HG02642 (cell line): ENCODE results near the gene OPCML.

ENCODE experiments used
- ATAC-seq: cut with Tn5 transposase; IDR thresholded peaks from one replicate; pipeline ENCODE4 v1.9.1; 2021; ENCODE audit warnings: mild to moderate bottlenecking; ENCODE audit not compliant: unreplicated experiment, poor library complexity

The OPCML gene

DNA sequence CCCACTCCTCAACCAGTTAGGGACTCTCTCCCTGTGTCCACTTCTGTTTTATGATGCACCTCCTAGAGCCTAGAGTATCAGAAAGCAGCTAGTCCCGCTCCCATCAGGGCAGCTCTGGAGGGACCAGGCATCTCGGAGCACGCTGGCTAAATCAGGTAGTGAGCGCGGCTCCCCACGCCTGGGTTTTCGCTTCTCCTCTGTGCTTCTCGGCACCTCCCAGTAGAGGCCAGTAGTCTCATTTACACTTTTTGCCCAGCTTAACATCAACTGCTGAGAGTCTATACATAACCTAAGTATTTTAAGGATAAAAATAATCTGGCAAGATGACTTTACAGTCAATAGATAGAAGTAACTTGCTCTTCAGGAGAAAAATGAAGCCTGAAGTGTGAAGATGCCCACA, 473.8 kb downstream of the OPCML start:
- ATAC-seq = no peak

DNA sequence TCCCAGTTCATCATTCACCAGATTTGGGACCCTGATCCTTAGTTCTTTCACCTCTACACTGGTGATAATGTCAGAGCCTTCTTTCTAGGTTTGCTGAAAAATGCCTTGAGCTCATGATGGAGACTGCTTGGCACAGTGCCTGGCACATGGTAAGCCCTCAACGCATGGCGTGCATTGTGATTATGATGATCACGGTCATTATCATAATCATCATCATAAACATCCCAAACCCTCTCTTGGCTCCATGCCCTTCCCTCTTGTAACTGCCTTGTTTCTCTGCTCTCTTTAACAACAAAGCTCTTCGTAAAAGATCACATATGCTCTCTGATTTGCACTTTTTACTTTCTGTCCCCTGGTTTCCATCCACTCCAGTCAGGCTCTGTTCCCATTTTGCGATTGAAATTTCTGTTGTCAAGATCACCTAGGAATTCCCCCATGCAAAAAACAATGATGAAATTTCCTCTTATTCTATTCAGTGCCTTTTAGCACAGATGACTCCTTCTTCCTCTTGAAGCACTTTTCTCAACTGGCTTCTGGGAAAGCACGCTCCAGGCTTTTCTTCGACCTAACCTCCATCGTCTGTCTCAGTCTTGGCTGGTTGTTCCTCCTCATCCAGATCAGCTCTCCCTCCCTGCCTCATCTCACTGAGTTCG, 479.1 kb downstream of the OPCML start:
- no peak for ATAC-seq

DNA sequence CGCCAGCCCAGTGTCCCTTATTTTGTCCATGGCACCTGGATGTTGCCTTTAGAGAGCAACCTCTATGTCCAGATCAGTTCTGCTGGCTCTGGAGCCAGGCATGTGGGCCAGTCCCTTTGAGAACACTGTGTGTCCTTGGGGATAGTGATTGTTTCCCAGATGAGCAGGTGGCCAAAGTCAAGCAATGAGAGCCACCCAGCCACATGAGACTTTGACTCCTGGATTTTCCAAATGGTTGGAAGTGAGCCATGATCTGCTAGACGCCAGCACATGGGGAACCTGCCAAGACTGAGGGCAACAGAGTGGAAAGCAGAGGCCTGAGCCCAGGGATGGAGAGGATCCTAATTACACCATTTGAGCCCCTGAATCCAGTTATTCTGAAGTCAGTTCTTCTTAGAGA, 479.8 kb downstream of the OPCML start:
- ATAC-seq = no peak

DNA sequence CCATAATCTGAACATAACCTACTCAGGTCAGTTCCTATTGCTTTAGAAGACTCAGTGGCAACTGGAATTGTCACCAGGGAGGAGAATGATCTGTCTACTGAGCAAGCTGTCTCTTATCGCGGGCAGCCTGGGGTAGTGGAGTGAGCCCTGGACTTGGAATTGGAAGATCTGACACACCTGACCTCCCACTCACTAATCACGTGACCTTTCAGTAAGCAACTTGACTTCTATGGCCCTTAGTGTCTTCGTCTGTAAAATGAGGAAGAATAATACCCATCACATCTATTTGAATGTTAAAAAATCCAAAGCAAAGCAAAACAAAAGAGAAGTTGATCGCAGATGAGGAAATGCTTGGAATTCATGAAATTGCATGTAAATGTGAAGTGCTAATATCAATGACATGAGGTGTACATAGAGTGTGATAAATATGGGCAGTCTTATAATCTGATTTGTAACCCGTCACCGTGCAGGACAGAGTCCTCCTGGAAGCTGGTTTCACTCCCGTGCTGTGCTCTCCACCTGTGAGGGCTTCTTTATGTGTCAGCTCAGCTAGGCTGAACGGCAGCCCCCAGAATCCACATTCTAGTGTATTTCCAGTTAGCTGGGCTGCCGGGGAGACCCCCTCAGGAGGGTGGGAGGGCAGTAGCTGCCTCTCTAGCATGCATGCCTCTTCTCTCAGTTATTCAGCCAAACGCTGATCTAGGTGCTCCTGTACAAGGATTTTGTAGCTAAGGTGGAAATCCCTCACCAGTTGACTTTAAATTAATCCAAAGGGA, 482.9 kb downstream of the OPCML start:
- ATAC-seq = no peak

DNA sequence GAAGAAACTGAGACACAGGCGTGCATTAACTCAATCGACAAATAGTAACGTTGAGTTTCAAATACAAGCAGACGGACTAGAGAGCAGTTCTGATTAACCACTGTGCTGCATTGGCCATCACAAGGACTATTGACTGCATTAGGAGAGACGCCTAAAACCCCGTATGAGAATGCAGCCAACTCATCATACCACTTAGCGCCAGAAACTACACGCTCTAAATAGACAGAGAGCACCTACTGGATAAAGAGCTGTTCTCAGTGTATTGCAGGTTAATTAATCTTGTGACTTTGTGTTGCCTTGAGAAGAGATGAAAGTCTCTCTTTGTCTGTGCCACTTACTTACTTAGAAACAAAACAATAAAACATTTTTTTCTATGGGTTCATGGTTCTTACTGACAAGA, 484.0 kb downstream of the OPCML start:
- ATAC-seq = no peak

DNA sequence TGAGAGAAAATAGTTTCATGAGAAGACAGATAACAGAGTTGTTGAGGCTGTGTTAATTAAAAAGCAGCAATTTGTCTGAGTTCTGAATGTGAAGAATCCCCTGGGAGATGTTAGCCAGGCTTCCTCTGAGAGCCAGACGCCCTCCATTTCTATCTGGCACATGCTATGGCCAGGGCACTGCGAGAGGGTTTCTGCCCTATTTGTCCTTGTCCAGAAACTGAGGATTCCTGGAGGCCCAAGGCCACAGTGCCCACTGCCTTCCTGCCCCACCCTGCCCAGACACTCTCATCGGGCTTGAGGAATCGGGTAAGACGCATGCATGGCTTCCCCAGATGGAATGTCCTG, 484.6 kb downstream of the OPCML start:
- ATAC-seq = no peak

DNA sequence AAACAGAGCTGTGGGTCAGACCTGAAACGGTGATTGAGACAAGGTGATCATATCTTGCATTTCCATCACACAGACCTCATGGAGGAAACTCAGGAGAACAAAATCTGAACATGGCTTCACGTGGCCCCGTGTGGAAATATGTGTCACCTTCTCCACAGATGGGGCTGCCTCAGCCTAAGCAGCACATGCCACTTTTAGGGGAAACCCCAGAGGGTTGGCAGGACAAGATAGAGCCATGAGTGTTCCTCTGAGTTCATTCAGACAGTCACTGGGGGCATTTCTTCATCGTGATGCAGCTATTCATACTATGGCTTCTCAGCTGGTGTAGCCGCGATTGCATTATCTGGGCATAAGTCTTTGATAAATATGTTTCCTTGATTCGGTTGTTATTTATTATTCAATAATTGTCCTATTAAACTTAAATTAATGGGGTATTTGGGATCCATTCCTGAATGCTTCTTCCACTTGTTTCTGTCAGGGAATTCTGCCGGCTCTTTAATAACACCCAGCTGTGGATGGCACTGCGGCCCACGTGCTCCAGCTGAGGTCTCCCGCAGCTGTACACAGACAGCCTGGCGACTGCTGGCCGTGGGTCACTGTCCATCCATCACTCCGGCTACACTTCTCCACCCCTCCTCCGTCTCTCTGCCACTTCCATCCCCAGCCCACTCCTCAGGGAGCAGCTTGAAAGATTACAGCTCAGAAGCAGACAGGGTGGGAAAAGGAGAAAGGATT, 485.1 kb downstream of the OPCML start:
- no peak for ATAC-seq

DNA sequence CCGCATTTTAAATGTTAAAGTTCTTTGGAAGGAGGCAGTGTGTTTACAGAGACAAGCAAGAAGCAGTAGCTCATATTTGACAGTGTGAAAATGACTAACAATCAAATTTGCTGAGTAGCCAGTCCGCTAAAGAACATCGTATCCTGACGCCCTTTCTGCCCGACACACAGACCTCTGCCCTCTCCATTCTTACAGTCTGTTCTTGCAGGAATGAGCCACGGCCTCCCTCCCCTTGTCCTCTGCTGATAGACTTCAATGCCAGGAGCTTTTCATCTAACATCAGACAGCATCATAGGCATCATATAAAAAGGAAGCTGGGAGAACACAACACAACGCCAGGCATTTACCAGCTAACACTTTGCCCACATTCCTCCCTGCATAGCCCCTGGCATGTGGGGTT, 486.0 kb downstream of the OPCML start:
- ATAC-seq = no peak

DNA sequence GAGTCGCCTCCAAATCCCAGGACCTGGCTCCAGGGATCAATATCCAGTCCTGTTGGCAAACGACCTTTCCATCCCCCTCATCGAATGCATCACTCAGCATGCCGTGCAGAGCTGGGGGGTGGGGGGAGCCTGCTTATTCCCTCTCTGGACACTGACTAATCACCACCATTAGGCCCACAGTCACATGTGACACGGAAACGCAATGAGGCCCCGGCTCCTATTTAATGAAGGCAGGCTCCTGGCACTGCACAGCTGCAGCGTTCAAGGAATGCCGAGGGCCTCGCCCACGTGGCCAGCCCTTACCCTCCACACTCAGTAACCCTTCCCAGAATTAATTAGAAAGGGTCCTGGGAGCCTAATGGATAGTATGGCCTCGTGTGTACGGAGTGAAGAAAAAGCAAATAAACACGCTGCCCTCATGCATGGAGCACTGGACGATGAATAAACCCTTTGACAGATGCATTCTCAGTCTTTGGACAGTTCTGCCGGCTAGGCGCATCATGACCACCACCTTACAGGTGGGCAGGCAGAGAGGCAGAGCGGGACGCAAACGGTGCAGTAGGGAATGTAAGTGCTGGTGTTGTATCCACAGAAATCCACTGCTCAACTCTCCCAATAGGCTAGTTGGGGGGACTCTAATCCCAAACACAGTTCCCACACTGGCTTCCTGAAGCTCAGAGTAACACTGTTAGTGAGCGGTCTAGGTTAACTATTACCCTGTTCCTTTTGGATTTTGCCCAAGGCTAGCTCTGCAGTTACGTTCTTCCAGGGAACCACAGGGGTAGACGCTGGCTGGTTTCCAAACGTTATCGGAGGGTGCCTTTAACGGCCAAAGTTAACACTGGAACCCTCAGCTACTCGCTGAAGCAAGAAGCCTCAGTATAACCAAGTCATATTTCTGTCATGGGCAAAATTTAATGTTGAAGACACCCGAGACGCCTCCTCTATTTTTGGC, 490.1 kb downstream of the OPCML start:
- no peak for ATAC-seq

DNA sequence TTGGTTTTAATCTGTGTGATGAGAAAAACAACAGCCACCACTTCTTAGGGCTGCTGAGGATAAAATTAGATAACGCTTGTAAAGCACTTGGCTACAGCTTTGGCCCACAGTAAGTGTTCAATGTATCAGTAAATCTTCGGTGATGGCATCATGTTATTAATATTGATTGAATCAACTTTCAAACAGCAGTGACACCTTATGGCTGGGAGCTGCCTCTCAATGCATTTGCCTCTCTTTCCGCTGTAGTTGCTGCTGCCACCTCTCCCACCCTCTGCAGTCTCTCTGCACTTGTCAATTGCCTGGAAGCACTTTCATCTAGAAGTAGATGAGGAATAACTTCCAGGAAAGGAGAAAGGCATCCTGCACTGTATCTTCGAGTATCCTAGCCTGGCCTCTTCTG, 491.1 kb downstream of the OPCML start:
- ATAC-seq = no peak

DNA sequence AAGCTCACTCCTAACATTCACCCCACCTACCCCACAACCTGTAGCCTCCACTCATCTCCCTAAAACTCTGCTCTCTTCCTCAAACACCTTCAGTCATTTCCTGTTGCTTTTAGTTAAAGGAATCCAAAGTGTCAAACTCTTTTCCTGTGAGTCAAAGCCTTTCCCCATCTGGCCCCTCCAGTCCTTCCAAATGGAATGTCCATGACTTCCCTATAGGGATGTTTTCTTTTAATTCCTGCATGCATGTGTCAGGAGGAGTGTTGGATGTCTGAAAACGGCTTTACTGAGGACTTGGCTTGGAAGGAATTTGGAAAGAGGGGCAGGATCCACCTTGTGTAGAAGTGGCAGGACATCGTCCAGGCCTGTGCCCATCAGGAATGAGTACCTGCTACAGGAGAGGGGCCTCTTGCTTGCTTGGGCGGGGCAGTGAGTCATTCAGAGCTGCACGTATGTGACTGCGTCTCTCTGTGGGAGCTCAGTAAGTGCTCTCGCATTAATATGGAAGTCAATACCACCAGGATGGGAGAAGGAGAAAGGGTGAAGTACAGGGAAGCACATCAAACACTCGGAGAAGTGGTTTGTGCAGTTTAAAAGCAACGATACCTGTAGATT, 491.9 kb downstream of the OPCML start:
- ATAC-seq = no peak

DNA sequence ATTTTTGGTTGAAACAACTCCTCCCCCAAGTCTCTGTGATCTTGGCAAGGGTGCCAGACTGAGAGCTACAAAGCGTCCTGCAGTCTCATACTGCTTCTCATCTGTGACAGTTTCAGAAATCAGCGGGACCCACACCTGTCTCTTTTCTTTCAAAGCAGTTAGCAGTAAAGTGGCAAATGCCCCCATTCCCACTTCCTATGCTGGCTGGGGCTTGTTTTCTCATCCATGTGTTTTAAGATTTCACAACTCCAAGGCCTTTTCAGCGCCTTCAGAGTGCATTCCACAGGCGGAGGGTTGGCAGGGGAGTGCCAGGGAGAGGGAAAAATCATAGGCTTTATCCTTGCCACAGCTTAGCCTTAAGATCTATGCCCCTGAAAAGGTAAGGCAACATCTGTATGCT, 493.5 kb downstream of the OPCML start:
- no peak for ATAC-seq

DNA sequence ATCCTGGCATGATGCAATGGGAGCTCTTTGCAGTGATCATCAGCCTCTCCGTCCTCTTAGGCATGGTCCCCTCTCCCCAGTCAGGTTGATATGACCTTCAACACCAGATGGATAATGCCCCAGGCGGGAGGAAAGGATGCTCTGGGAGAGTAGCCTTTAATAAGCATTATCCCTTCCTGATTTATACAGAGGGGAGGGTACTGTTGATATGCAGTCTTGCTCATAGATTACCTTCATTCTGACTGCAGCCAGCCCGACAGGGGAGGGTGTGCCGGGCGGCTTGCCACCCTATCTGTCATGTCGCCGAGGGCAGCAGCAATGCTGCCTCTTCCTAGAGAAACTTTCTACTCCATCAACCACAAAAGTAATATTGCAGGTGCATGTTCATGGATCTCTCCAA, 497.4 kb downstream of the OPCML start:
- no peak for ATAC-seq

DNA sequence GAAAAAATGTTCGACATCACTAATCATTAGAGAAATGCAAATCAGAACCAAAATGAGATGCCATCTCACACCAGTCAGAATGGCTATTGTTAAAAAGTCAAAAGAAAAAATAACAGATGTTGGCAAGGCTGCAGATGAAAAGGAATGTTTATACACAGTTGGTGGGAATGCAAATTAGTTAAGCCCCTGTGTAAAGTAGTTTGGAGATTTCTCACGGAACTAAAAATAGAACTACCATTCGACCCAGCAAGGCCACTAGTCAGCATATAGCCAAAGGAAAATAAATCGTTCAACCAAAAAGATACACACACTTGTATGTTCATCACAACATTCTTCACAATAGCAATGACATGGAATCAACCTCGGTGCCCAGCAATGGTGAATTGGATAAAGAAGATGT, 503.2 kb downstream of the OPCML start:
- no peak for ATAC-seq

DNA sequence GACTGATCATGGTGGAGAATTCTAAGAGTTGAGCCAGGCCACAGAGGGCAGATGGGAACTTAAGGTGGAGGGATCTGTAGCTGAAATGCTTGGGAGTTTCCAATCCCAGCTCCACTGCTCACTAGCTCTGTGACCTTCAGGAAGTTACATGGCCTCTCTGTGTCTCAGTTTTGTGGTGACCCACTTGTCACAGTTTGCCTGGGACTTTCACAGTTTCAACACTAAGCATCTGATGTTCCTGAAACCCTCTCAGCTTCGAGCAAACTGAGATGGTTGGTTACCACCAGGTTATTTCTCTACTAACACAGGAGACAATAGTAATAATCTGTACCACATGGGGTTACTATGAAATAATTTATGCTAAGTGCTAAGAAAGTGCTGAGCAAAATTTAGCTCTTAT, 505.3 kb downstream of the OPCML start:
- no peak for ATAC-seq

DNA sequence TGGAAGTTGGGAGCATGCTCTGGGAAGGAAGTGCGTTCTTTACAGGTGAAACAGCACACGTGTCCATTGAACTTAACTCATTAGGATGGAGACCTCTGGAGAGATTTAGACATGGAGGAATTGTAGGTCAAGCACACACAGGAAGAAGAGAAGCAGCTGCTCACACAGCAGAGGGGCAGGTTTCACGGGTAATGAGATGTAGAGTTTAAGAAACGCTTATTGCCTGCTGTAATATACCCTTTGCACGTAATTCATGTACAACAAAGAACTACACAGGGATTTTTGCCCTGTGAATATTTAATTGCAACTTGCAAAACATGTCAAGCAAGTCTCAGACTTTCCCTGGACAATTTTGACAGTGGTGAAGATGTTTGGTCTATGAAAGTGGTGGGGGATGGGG, 508.0 kb downstream of the OPCML start:
- ATAC-seq = no peak

DNA sequence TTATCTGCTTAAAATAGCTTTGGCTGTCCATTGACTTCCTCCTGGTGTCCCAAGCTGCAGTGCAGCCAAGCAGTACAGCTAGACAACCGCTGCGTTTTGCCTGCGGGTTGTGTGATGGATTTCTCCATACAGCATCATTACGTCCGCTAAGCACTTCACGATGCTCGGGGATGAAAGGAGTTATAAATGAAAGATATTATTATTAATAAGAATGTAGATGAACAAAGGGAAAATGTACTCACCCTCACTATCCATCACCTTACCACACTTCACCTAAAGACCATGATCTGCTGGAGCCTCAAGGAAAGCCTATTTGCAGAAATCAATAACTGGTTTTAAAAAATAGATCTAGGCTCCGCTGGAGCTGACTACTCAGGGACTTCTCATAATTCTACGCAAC, 509.1 kb downstream of the OPCML start:
- no peak for ATAC-seq

DNA sequence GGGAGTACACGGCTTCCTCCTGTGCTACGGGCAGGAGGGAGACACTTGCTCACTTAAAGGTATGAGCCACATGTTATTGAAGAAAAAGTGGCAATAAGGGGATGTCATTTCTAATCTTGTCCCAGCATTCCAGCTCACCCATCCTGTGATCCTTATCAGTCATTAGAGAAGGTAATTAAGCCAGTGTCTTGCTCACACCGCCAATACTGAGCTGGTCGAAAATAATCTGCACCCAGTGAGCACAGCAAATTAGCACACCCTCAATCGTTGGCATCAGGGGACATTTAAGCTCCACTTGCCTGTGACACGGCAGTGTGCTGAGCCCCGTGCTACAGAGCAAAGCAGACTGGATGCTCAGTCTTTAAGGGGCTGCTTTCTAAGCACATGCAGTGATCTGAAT, 510.7 kb downstream of the OPCML start:
- no peak for ATAC-seq

DNA sequence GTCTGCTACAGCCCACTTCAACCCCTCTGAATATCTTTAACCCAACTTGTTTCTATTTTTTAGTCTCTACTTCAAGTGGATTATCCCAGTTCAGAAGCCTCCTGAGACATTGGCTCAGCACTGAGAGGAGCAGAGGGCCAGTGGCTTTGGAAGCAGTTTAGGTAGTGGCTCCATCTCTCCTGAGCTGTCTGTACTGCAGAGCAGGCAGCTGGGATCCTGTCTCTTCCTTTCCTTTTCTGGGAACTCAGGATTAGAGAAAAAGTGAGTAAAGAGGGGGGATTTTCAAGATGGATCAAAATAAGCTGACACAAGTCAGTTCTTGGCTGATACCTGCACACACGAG, 512.0 kb downstream of the OPCML start:
- no peak for ATAC-seq
